GM19463 (cell line): Measurements from ENCODE around the gene WRAP53.
A peak's percentile ranks its signal among the peaks of the same experiment; 100 is the strongest.
"Not testable (repeated sequence)": the region's sequence is repeated elsewhere in the genome, so short reads cannot be mapped to it uniquely, and the experiment has no call there.

Source experiments
- ATAC-seq: cut with Tn5 transposase; IDR thresholded peaks from one replicate; pipeline ENCODE4 v1.9.1; 2021; ENCODE audit warnings: mild to moderate bottlenecking, moderate library complexity; ENCODE audit not compliant: unreplicated experiment

The WRAP53 gene

DNA sequence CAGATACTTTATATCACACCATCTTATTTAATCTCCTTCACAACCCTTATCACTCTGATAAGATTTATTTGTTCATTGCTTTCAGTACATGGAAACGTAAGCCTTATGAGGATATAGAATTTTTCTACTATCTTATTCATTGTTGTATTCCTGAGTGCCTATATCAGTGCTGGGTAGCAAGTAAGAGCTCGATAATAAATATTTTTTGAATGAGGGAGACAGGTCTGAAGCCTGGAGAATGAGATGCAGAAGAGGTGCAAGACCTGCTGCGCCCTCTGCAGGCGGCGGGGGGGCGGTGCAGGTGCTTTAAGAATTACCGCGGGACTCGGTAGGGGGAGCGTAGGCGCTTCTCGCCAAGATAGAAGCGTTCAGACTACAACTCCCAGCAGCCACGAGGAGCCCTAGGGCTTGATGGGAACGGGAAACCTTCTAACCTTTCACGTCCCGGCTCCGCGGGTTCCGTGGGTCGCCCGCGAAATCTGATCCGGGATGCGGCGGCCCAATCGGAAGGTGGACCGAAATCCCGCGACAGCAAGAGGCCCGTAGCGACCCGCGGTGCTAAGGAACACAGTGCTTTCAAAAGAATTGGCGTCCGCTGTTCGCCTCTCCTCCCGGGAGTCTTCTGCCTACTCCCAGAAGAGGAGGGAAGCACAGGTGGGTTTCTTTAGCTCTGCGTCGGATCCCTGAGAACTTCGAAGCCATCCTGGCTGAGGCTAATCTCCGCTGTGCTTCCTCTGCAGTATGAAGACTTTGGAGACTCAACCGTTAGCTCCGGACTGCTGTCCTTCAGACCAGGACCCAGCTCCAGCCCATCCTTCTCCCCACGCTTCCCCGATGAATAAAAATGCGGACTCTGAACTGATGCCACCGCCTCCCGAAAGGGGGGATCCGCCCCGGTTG lies at the start of gene WRAP53:
Gene WRAP53, plus strand, starts transcription at position 570 of the 900 bp plus-strand sequence. Its CDS starts 172 bp downstream, at position 742.
- ATAC-seq = peak; percentile 82

DNA sequence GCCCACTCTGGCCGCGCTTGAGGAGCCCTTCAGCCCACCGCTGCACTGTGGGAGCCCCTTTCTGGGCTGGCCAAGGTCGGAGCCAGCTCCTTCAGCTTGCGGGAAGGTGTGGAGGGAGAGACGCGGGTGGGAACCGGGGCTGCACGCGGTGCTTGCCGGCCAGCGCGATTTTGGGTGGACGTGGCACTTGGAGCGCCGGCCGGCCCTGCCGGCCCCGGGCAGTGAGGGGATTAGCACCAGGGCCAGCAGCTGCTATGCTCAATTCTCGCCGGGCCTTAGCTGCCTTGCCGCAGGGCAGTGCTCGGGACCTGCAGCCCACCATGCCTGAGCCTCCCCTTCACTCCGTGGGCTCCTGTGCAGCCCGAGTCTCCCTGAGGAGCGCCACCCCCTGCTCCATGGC lies 47.5 kb upstream of the WRAP53 start:
- ATAC-seq = no peak

DNA sequence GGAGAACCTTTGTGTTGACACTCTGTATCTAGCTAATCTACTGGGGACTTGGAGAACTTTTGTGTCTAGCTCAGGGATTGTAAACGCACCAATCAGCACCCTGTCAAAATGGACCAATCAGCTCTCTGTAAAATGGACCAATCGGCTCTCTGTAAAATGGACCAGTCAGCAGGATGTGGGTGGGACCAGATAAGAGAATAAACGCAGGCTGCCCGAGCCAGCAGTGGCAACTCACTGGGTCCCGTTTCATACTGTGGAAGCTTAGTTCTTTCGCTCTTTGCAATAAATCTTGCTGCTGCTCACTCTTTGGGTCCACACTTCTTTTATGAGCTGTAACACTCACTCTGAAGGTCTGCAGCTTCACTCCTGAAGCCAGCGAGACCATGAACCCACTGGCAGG lies 46.6 kb upstream of the WRAP53 start:
- not testable (repeated sequence) for ATAC-seq

DNA sequence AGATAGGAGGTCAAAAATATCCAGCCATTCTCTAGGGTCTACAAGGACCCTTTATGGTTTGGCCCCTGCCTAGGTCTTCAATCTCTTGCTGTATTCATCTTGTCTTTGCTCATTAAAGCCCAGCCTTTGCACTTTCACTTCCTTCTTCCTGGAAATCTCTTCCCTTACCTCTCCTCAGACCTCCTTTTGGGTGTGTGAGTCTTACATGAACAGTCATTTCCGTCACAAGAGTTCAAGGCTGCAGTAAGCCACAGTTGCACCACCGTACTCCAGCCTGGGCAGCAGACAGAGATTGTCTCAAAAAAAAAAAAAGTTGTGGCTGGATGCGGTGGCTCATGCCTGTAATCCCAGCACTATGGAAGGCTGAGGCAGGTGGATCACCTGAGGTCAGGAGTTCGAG lies 43.5 kb upstream of the WRAP53 start:
- ATAC-seq = no peak

DNA sequence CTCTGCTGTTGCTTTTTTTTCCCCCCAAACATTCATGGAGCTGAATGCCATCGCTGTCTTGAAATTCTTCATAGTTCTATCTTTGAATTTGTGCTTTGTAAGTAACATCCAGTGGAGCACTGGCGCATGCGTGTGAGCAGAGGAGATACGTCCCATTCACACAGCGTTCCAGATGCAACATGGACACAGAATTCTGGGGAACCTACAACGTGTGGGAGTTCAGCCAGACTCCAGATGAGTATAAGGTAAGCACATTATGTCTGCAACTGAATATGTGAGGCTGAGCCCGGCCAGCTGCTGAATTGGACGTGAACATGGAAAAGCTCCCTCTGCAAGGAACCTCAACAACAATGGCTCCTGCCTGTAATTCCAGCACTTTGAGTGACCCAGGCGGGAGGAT lies 41.8 kb upstream of the WRAP53 start:
- ATAC-seq = no peak

DNA sequence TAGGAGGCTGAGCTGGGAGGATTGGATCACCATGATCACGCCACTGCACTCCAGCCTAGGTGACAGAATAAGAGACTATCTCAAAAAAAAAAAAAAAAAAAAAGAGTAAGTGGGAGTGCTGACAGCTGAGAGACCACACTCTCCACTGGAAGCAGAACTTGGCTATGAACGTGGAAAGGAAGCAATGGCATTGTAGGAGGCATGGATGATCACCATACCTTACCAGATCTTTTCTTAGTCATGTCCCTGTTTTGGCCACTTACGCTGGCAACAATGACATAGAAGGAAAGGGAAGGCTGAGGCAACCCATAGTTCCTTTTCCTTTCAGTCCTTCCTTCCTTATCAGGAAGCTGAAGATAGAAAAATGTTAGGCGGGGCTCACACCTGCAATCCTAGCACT lies 41.3 kb upstream of the WRAP53 start:
- ATAC-seq = no peak

DNA sequence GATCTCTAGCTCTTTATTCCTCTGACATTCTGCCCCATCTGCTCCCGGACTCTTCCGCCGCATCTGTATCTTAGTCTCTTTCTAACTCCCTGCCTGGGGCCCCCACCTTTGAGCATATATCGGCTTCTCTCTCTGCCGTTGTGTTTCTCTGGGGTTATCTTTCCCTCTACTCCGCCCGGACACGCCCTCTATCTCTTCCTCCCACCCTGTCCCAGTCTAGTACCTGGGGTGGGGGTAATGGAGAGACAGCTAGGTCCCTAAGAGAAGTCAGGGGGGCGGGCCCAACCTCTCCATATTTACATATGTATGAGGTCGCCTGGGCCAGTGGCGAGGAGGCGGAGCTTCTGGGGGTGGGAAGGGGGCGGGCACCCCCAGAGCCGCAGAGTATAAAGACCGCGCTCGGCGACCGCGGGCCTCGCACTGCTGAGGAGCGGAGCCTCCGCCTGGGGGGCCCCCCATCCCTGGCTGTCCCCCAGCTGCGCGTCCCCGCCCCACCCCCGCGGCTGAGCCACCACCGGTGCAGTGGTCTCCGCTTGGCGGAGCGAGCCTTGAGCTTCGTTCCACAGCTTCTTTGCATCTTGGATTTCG lies 37.7 kb upstream of the WRAP53 start, which contains the start of gene ATP1B2:
Gene ATP1B2, plus strand, starts transcription at position 418 of the 588 bp plus-strand sequence. CDS start 593 bp downstream, outside the sequence.
- no peak for ATAC-seq

DNA sequence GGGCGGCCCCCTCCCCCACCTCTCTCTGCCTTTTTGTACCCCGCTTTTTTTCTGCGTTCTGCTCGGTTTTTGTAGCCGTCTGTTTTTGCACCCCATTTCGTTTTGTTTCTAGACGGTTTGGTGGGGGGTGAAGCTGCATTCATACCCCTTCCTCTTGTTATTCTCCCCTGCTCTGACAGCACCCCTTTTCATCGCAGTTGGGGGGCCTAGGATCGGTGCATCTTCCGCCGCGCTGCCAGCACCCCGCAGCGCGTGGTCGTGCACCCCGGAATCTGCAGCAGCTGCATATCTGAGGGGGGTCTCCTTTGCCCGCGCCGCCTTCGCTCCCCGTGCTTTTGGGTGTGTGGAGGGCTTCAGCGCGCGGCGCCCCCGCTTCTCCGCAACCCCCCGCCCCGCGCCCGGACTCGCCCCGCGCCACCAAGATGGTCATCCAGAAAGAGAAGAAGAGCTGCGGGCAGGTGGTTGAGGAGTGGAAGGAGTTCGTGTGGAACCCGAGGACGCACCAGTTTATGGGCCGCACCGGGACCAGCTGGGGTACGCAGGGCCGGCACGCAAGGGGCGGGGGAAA lies 37.1 kb upstream of the WRAP53 start:
- no peak for ATAC-seq

DNA sequence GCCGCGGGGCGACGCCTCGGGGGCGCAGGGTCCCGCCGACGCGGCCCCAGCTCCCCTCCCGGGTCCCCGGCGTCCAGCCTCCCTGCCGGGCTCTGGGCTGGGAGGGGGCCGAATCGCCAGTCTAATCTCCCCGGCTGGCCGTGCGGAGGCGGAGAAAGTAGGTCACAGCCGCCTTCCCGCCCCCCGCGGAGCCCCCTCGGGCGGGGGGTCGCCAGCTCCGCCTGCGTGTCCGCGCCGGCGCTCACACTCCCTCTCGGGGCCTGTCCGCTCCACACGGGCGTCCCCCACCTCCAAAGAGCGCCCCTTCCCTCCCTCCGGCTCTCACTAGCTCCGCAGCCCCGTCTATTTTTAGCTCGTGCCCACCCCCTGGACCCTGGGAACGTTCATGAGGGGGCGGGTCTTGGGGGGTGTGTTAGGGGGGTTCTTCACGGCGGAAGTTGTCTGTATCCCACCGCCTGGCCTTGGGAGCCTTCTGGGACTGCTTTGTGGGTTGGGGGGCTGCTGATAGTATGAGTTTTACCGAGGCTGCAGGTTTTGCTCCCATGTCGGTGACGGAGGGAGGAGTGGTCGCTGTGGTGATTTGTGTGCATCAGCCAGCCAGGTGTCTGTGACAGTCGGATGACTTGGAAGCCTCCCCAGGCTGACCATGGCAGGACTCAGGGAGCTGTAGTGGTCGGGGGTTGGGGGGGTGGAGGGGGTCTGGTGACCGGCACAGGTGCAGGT lies 36.5 kb upstream of the WRAP53 start:
- no peak for ATAC-seq

DNA sequence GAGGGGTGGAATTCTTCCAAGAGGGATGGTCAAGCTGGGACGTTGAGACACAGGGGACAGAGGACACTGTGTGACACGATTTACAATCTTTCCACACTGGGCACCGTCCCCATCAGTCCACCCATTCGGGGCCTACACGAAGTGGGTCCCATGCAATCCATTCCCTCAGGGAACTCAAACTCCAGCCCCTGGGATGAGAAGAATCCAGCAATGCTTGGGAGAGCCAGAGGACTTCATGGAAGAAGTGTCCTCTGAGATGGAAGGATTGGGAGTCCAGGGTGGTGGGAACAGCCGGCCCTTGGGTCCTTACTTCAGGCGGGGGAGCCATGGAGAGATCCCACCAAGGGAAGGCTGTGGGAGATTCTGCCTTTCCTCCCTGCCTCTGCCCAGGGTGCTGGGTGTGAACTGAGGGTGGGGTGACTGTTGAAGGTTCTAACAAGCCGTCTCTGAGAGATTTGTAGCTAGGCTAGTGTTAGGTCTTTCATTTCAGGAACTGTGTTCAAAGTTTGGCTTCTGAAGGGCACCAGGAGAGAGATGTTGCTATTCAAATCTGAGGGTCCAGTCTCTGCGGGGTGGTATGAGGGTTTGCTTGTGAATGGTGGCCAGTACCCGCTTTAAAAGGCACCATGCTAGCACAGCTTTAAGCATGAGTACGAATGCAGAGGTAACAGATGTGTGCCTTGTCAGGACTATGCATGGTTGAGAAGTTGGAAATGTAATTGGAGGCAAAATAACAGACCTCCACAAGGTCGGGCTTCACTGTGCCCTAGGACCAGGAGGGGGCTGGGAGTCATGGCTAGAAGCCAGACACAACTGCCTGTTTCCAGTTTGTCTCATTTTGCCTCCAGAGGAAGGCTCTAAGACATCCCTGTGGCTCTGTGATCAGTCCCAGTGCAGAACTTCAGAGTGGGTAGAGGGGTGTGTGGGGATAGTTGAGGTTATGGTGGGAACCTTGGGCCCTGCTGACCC lies 35.6 kb upstream of the WRAP53 start:
- no peak for ATAC-seq

DNA sequence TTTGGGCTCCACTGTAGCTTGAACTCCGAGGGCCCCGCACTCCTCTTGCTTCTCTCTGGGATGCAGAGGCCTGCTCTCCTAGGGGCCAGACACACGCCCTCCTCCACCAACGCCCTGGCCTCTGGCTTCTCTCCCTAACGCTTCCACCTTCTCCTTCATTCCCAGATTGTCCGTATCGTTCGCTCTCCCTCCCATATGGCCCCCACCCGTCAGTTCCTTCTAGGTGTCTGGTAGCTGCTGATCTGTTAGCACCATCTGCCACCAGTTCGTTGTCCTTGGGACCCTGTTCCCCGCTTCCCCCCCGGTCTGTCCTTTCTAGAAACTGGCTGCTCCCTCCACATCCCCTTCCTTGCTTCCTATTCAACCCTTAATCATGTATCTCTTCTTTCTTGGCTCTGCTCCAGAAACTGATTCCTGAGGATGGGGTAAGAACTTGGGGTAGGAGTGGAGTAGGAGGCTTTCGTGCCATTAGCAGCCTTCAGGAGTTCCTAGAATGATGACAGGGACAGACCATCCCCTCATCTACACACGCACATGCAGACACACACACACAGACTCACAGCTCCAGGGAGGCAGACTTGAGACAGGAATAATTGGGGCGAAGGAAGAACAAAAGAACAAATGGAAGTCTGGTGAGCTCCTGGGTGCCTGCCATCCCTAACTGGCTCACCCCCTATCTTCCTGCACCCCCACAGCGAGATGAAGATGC lies 33.3 kb upstream of the WRAP53 start:
- no peak for ATAC-seq

DNA sequence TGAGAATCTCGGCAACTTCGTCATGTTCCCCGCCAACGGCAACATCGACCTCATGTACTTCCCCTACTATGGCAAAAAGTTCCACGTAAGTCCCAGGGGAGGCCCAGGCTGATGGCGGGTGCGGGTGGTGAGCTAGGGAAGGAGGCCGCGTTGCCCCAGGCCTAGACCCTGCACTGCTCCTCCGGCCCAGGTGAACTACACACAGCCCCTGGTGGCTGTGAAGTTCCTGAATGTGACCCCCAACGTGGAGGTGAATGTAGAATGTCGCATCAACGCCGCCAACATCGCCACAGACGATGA lies 32.8 kb upstream of the WRAP53 start:
- no peak for ATAC-seq

DNA sequence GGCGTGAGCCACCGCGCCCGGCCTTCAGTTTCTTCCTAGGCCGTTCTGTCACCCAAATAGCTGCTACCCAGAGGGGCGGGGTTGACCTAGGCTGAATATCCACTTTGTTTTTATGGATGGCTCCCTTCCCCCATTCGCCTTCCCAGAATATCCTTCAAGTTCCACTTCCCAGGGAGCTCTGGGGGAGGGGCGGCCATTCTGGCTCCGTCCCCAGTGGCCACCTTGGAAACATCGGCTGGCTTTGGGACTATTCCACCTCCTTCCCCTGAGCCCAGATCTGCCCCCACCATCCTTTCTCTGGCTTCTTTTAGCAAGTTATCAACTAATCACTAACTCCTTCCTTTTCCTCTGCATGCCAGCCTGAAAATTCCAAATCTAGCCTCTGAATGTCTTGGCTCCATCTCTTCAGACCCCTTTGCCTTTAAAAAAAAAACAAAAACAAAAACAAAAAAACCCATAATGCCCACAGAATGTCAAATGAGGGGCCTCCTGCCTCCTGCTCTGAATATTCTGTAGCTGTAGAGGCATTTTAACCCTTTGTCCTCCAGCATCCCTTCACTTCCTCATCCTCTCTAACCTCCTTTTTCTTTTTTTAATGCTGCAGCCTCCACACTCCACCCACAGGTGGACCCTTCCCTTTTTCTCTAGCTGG lies 31.2 kb upstream of the WRAP53 start:
- no peak for ATAC-seq

DNA sequence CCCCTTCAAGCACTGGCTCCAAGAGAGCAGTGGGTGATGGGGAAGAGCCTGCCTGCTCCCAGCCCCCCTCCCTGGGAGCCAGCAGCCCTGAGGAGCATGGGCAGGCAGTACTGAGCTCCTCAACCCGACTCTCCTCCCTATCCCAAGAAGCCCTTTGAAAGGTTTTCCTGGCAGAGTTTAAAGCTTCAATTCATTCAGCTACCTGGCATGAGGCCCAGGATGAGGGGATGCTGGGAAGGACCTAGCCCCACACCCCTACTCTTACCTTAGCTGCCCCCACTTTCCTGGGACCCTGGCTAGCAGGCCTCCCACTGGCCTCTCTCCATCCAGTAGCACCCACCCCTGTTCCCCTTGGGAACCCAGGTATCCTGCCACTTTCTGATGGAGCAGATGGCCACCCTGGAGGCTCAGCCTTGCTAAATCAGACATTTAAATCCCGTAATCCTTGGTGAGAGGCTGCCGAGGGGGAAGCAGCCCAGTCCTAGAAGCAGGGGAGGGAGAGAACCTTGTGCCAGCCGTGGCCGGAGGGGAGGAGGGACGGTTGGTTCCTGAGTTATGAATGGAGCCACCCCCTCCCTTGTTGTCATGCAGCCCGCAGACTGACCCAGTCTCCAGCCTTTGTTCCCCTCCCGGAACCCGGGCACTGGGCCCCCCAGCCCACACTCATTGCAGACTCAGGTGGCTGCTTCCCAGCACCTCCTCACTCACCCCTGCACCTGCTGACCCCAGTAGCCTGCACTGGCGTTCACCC lies 20.4 kb upstream of the WRAP53 start:
- no peak for ATAC-seq

DNA sequence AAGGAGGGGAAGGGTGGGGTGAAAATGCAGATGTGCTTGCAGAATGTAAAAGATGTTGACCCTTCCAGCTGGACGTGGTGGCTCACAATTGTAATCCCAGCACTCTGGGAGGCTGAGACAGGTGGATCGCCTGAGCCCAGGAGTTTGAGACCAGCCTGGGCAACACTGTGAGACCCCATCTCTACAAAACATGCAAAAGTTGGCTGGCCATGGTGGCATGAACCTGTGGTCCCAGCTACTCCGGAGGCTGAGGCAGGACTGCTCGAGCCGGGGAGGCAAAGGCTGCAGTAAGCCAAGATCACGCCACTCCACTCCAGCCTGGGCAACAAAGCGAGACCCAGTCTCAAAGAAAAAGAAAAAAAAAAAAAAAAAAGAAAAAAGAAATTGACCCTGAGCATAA lies 19.8 kb upstream of the WRAP53 start:
- ATAC-seq = no peak

DNA sequence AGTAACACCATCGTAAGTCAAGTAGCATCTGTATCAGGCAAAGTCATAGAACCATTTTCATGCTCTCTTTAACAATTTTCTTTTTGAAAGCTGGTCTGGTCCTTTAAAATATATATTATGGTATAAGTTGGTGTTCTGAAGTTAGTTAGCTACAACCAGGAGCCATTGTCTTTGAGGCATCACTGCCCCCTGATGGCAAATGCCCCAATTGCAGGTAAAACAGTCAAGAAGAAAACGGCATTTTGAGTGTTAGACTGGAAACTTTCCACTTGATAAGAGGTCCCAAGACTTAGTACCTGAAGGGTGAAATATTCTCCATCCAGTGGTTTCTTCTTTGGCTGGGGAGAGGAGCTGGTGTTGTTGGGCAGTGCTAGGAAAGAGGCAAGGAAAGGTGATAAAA lies 15.0 kb upstream of the WRAP53 start:
- ATAC-seq = no peak

DNA sequence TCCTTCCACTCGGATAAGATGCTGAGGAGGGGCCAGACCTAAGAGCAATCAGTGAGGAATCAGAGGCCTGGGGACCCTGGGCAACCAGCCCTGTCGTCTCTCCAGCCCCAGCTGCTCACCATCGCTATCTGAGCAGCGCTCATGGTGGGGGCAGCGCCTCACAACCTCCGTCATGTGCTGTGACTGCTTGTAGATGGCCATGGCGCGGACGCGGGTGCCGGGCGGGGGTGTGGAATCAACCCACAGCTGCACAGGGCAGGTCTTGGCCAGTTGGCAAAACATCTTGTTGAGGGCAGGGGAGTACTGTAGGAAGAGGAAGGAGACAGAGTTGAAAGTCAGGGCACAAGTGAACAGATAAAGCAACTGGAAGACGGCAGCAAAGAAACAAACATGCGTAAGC lies 13.3 kb upstream of the WRAP53 start:
- no peak for ATAC-seq

DNA sequence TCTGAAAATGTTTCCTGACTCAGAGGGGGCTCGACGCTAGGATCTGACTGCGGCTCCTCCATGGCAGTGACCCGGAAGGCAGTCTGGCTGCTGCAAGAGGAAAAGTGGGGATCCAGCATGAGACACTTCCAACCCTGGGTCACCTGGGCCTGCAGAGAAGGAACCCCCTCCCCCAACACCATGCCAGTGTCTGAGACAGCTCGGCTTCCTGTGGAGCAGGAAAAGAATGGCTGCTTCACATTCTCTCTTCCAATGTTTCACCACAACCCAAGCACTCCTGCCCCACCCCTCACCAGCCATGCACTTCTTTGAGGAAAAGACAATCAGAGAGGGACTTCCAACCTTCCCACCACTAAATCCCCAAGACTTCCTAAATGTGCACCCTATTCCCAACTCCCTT lies 11.7 kb upstream of the WRAP53 start:
- no peak for ATAC-seq
